Measurements from ENCODE around the gene PGAM5. TPM values are rescaled to one million over a fixed set of nuclear protein-coding genes. Genes with fewer than 3 reads are reported as not detected.

The PGAM5 gene
- polyA plus RNA-seq, 3 donors = 7.0 to 10.3 (median 9.6) TPM

DNA sequence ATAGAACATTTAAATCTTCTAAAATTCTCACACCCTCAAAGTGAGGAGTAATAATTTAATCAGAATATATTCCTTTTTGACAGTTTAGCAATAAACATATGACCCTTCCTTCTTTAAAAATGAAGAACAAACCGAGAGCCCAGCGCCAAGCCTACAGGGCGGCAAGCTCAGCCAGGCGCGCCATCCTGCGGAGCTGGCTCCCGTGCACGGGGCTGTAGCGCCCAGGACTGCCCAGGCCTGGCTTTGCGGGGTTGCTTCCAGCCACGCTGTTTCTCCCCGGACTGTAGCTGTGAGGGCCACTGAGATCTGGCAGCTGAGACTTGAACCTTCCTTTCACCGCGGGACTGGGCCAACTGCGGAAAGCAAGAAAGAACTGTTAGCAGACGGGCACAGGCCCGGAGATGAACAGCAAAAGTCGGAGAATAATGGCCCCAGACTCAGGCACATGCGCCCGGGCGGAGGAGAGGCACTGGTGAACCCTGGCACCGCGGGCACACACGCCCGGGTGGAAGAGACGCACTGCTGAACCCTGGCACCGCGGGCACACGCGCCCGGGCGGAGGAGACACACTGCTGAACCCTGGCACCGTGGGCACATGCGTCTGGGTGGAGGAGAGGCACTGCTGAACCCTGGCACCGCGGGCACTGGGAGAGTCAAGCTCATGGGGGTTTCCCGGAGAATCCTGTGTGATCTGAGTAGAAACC is 16.6 kb downstream of the PGAM5 start:
- H3K4me3 ChIP-seq (replicated peaks in 1 of 3; ENCODE audit: low read depth in 2 of 3, low read length in 3 of 3) = no peak overlapping the region

GRCh38 chr12:132728502-132728901 is 17.9 kb downstream of the PGAM5 start:
- Mint-ChIP-seq H3K27ac (no peak overlapping the region), H3K9me3 (peaks cover 0 to 7% (median 0%) of the 10 kb centered on the region in 7 donors)
- no peak for TF ChIP-seq CTCF (IDR thresholded peaks at IDR 0.05)

More for the DNA sequence above, 16.6 kb downstream of the PGAM5 start:
- Histone ChIP-seq H3K4me1 (ENCODE audit: control insufficient read depth in 1 of 2, insufficient read depth in 2 of 2, low read length in 2 of 2) (no peaks in the 10 kb centered on the region), H3K4me2 (replicated peaks; ENCODE audit: extremely low read depth, low read length, poor library complexity, severe bottlenecking) (no peak overlapping the region), H3K79me2 (ENCODE audit: insufficient read depth, low read length) (no peaks in the 10 kb centered on the region), H4K20me1 (ENCODE audit: insufficient read depth, low read length) (peaks cover 4% of the 10 kb centered on the region), H2AFZ (ENCODE audit: insufficient read depth, low read depth, low read length, poor library complexity, severe bottlenecking) (no peak overlapping the region), H3K9me3 (replicated peaks in 1 of 2; ENCODE audit: control insufficient read depth in 1 of 2, insufficient read depth in 1 of 2, low read length in 2 of 2) (no peaks in the 10 kb centered on the region), H3K36me3 (replicated peaks in 1 of 2; ENCODE audit: control insufficient read depth in 1 of 2, insufficient read depth in 2 of 2, low read length in 2 of 2) (peaks cover 87 to 96% of the 10 kb centered on the region in 2 donors), H3K27me3 (ENCODE audit: control insufficient read depth in 2 of 2, insufficient read depth in 2 of 2, low read length in 2 of 2) (no peaks in the 10 kb centered on the region), H3K9ac (ENCODE audit: insufficient read depth, low read length, poor library complexity, severe bottlenecking) (no peak overlapping the region), H3K27ac (ENCODE audit: low read depth in 1 of 2, low read length in 2 of 2) (no peak overlapping the region)
- H3K36me3 Mint-ChIP-seq = peaks cover 81 to 94% of the 10 kb centered on the region in 2 donors
- peaks cover 0 to 7% (median 0%) of the 10 kb centered on the region in 7 donors for H3K9me3 Mint-ChIP-seq
- no peak overlapping the region for H3K4me3 Mint-ChIP-seq
- 95% methylated on average over 37 of the region's 37 CpGs for WGBS (ENCODE audit: insufficient coverage)
- no peaks in the 10 kb centered on the region for H3K4me1 Mint-ChIP-seq
- intact Hi-C loops (cut with micrococcal nuclease) = no loop called here
- H3K27me3 Mint-ChIP-seq (ENCODE audit: low read depth in 3 of 3) = no peaks in the 10 kb centered on the region
- H3K27ac Mint-ChIP-seq = no peak overlapping the region
- no peak for TF ChIP-seq CTCF (IDR thresholded peaks at IDR 0.05)
- DNase-seq = peak in 1 of 3 donors; percentile 2

More at GRCh38 chr12:132728502-132728901, 17.9 kb downstream of the PGAM5 start:
- Mint-ChIP-seq H3K36me3 (peaks cover 86 to 95% of the 10 kb centered on the region in 2 donors), H3K4me3 (no peak overlapping the region), H3K4me1 (no peaks in the 10 kb centered on the region), H3K27me3 (ENCODE audit: low read depth in 3 of 3) (no peaks in the 10 kb centered on the region)
- peaks cover 91 to 96% of the 10 kb centered on the region in 2 donors for H3K36me3 ChIP-seq (replicated peaks in 1 of 2; ENCODE audit: control insufficient read depth in 1 of 2, insufficient read depth in 2 of 2, low read length in 2 of 2)
- no peak for DNase-seq
- H3K9me3 ChIP-seq (replicated peaks in 1 of 2; ENCODE audit: control insufficient read depth in 1 of 2, insufficient read depth in 1 of 2, low read length in 2 of 2) = no peaks in the 10 kb centered on the region
- WGBS (ENCODE audit: insufficient coverage) = 100% methylated on average over 7 of the region's 7 CpGs
- H3K4me3 ChIP-seq (replicated peaks in 1 of 3; ENCODE audit: low read depth in 2 of 3, low read length in 3 of 3) = no peak overlapping the region
- no peak overlapping the region for H3K9ac ChIP-seq (ENCODE audit: insufficient read depth, low read length, poor library complexity, severe bottlenecking)
- no peaks in the 10 kb centered on the region for H3K27me3 ChIP-seq (ENCODE audit: control insufficient read depth in 2 of 2, insufficient read depth in 2 of 2, low read length in 2 of 2)
- no peak overlapping the region for H3K27ac ChIP-seq (ENCODE audit: low read depth in 1 of 2, low read length in 2 of 2)
- H3K4me2 ChIP-seq (replicated peaks; ENCODE audit: extremely low read depth, low read length, poor library complexity, severe bottlenecking) = no peak overlapping the region
- peaks cover 4% of the 10 kb centered on the region for H4K20me1 ChIP-seq (ENCODE audit: insufficient read depth, low read length)
- intact Hi-C loops (cut with micrococcal nuclease) = no loop called here
- H2AFZ ChIP-seq (ENCODE audit: insufficient read depth, low read depth, low read length, poor library complexity, severe bottlenecking) = no peak overlapping the region
- H3K79me2 ChIP-seq (ENCODE audit: insufficient read depth, low read length) = no peaks in the 10 kb centered on the region
- H3K4me1 ChIP-seq (ENCODE audit: control insufficient read depth in 1 of 2, insufficient read depth in 2 of 2, low read length in 2 of 2) = no peaks in the 10 kb centered on the region

Measured in CD14-positive monocyte (primary cell).